ENCODE measurements around the gene SLC22A31.

Gene SLC22A31

GRCh38 chr16:89179656-89180315, 20.6 kb downstream of the SLC22A31 start:
- no peak for TF ChIP-seq CTCF (IDR thresholded peaks at IDR 0.05; ENCODE audit: borderline replicate concordance, insufficient read depth, low read depth, low read length)
- no peak overlapping the region for H3K4me3 ChIP-seq (ENCODE audit: low read depth, low read length)

GRCh38 chr16:89179148-89179484, 21.2 kb downstream of the SLC22A31 start:
- no peak for TF ChIP-seq CTCF (IDR thresholded peaks at IDR 0.05; ENCODE audit: borderline replicate concordance, insufficient read depth, low read depth, low read length)
- no peak overlapping the region for H3K4me3 ChIP-seq (ENCODE audit: low read depth, low read length)

GRCh38 chr16:89178453-89179147, 21.7 kb downstream of the SLC22A31 start:
- H3K4me3 ChIP-seq (ENCODE audit: low read depth, low read length), result no peak overlapping the region
- no peak for TF ChIP-seq CTCF (IDR thresholded peaks at IDR 0.05; ENCODE audit: borderline replicate concordance, insufficient read depth, low read depth, low read length)

- no peak overlapping the region for H3K4me3 ChIP-seq (ENCODE audit: low read depth, low read length)
Observed at GRCh38 chr16:89177501-89177900, 22.8 kb downstream of the SLC22A31 start.

GRCh38 chr16:89176717-89177116, 23.6 kb downstream of the SLC22A31 start:
- no peak overlapping the region for H3K4me3 ChIP-seq (ENCODE audit: low read depth, low read length)
- no peak for TF ChIP-seq CTCF (IDR thresholded peaks at IDR 0.05; ENCODE audit: borderline replicate concordance, insufficient read depth, low read depth, low read length)

More at GRCh38 chr16:89177501-89177900, 22.8 kb downstream of the SLC22A31 start:
- TF ChIP-seq CTCF (IDR thresholded peaks at IDR 0.05; ENCODE audit: borderline replicate concordance, insufficient read depth, low read depth, low read length), result no peak

- H3K4me3 ChIP-seq (ENCODE audit: low read depth, low read length), result no peak overlapping the region
- TF ChIP-seq CTCF (IDR thresholded peaks at IDR 0.05; ENCODE audit: borderline replicate concordance, insufficient read depth, low read depth, low read length), result no peak
Observed at GRCh38 chr16:89176147-89176690, 24.1 kb downstream of the SLC22A31 start.

Data from GM12875 (cell line).